Epithelial cell of proximal tubule (primary cell): ENCODE results near the gene CNOT1. TPM values are rescaled to one million over a fixed set of nuclear protein-coding genes. Genes with fewer than 3 reads are reported as not detected.
"Not testable (repeated sequence)": the region's sequence is repeated elsewhere in the genome, so short reads cannot be mapped to it uniquely, and the experiment has no call there.

ENCODE experiments used
- DNase-seq: peaks from one replicate; pipeline ENCODE4 v3.0.0-alpha.2; 2011; ENCODE audit warnings: low read depth
- H3K4me3 ChIP-seq: 2 replicates; pipeline ENCODE4 v1.5.1; 2011; ENCODE audit warnings: low read depth, mild to moderate bottlenecking, low read length
- CTCF ChIP-seq: conservative IDR thresholded peaks from 2 replicates; pipeline ENCODE4 v1.5.1; 2012; ENCODE audit warnings: low read depth, mild to moderate bottlenecking, low read length
- total RNA-seq: library from RNA; depleted of rRNA; stranded (reverse); fragments of >200 nt; gene quantifications from 2 replicates; pipeline ENCODE4 v1.2.3, GENCODE V29; 2015

CNOT1 gene
- total RNA-seq, 1 donor from 2014 or later, result 70.6 TPM

GRCh38 chr16:58582971-58583765 lies 46.5 kb downstream of the CNOT1 start:
- H3K4me3 ChIP-seq, result no peak overlapping the region
- no peak for TF ChIP-seq CTCF
- no peak for DNase-seq

GRCh38 chr16:58582133-58582532 lies 47.5 kb downstream of the CNOT1 start:
- no peak overlapping the region for H3K4me3 ChIP-seq
- no peak for TF ChIP-seq CTCF
- no peak for DNase-seq

- H3K4me3 ChIP-seq, result no peak overlapping the region
- DNase-seq, result no peak
- TF ChIP-seq CTCF, result no peak
Measured at GRCh38 chr16:58579587-58579986, 50.0 kb downstream of the CNOT1 start.

- no peak for DNase-seq
- no peak overlapping the region for H3K4me3 ChIP-seq
- TF ChIP-seq CTCF, result no peak
Measured at GRCh38 chr16:58578642-58579041, 51.0 kb downstream of the CNOT1 start.

GRCh38 chr16:58577141-58577540 lies 52.5 kb downstream of the CNOT1 start:
- no peak for TF ChIP-seq CTCF
- no peak overlapping the region for H3K4me3 ChIP-seq
- DNase-seq, result no peak

- DNase-seq, result no peak
- H3K4me3 ChIP-seq, result no peak overlapping the region
- no peak for TF ChIP-seq CTCF
Measured at GRCh38 chr16:58574895-58575294, 54.7 kb downstream of the CNOT1 start.

- DNase-seq, H3K4me3 ChIP-seq: not testable (repeated sequence)
Measured at GRCh38 chr16:58565697-58566096, 63.9 kb downstream of the CNOT1 start.
